Osteoblast (primary cell): ENCODE data around the gene CRHR2. TPM values are rescaled to one million over a fixed set of nuclear protein-coding genes. Genes with fewer than 3 reads are reported as not detected.

Source experiments
- DNase-seq: peaks from one replicate; pipeline ENCODE4 v3.0.0; 2011; ENCODE audit warnings: low spot score, mixed read lengths; ENCODE audit not compliant: insufficient read length; ENCODE audit errors: missing footprints
- H2AFZ ChIP-seq: 2 replicates; pipeline ENCODE4 v1.6.0; 2011; ENCODE audit warnings: mild to moderate bottlenecking, low read length
- H3K27ac ChIP-seq: 2 replicates; pipeline ENCODE4 v1.5.1; 2011; ENCODE audit warnings: mild to moderate bottlenecking, low read depth, low read length, moderate library complexity
- H3K27me3 ChIP-seq: 2 replicates; pipeline ENCODE4 v1.6.0; 2012; ENCODE audit warnings: mild to moderate bottlenecking, control low read depth, inconsistent platforms, low read length, moderate library complexity; ENCODE audit not compliant: insufficient read depth
- H3K36me3 ChIP-seq: 2 replicates; pipeline ENCODE4 v1.5.1; 2011; ENCODE audit warnings: mild to moderate bottlenecking, low read length, control low read depth, moderate library complexity; ENCODE audit not compliant: insufficient read depth
- H3K4me1 ChIP-seq: 2 replicates; pipeline ENCODE4 v1.5.1; 2011; ENCODE audit warnings: mild to moderate bottlenecking, low read length, control low read depth, moderate library complexity; ENCODE audit not compliant: insufficient read depth
- H3K4me2 ChIP-seq: 2 replicates; pipeline ENCODE4 v1.6.0; 2011; ENCODE audit warnings: mild to moderate bottlenecking, low read length; ENCODE audit not compliant: insufficient read depth
- H3K4me3 ChIP-seq: fragments of 200-600 bp; sonication (generic); 3 replicates; pipeline ENCODE4 v1.5.1; 2012; ENCODE audit warnings: mild to moderate bottlenecking, low read length, inconsistent platforms; ENCODE audit not compliant: insufficient read depth
- H3K79me2 ChIP-seq: 2 replicates; pipeline ENCODE4 v1.6.0; 2012; ENCODE audit warnings: mild to moderate bottlenecking, low read length, control low read depth, inconsistent platforms; ENCODE audit not compliant: insufficient read depth
- H3K9me3 ChIP-seq: 2 replicates; pipeline ENCODE4 v1.5.1; 2011; ENCODE audit warnings: low read depth, low read length, control low read depth
- H4K20me1 ChIP-seq: 2 replicates; pipeline ENCODE4 v1.6.0; 2012; ENCODE audit warnings: mild to moderate bottlenecking, low read length, control low read depth; ENCODE audit not compliant: insufficient read depth
- total RNA-seq: library from RNA; depleted of rRNA; stranded (reverse); fragments of >200 nt; gene quantifications from 2 replicates; pipeline ENCODE4 v1.2.3, GENCODE V29; 2012
- TF ChIP-seq, protein P1 (sequence below): IDR thresholded peaks from 2 replicates; pipeline ENCODE4 v1.5.1; 2011; ENCODE audit warnings: mild to moderate bottlenecking, low read depth, low read length, moderate library complexity; ENCODE audit errors: extremely low read depth

Gene CRHR2
- total RNA-seq, 1 donor = not detected

DNA sequence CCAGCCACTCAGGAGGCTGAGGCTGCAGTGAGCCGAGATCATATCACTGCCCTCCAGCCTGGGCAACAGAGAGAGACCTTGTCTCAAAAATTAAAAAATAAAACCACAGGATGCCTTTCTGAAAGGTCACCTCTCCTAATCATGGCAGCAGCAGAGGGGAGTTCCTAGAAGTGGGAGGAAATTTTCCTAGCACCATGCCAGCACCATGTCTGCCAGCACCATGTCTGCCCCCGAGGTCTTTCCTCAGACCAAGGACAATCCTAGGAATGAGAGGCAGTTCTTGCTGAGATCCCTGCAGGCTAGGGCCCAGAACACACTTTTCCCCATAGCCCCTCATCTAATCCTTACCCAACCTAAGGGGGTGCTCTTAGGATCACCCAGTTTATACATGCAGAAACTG, 47.4 kb upstream of the CRHR2 start:
- Histone ChIP-seq H4K20me1 (no peaks in the 10 kb centered on the region), H3K4me1 (no peaks in the 10 kb centered on the region), H3K4me3 (no peak overlapping the region), H2AFZ (no peak overlapping the region), H3K36me3 (no peaks in the 10 kb centered on the region), H3K27me3 (peaks cover 40% of the 10 kb centered on the region), H3K27ac (no peak overlapping the region), H3K4me2 (no peak overlapping the region), H3K79me2 (no peaks in the 10 kb centered on the region), H3K9me3 (no peaks in the 10 kb centered on the region)
- TF ChIP-seq, protein P1, sequence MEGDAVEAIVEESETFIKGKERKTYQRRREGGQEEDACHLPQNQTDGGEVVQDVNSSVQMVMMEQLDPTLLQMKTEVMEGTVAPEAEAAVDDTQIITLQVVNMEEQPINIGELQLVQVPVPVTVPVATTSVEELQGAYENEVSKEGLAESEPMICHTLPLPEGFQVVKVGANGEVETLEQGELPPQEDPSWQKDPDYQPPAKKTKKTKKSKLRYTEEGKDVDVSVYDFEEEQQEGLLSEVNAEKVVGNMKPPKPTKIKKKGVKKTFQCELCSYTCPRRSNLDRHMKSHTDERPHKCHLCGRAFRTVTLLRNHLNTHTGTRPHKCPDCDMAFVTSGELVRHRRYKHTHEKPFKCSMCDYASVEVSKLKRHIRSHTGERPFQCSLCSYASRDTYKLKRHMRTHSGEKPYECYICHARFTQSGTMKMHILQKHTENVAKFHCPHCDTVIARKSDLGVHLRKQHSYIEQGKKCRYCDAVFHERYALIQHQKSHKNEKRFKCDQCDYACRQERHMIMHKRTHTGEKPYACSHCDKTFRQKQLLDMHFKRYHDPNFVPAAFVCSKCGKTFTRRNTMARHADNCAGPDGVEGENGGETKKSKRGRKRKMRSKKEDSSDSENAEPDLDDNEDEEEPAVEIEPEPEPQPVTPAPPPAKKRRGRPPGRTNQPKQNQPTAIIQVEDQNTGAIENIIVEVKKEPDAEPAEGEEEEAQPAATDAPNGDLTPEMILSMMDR = no peak
- DNase-seq = peak; percentile 48

- no peaks in the 10 kb centered on the region for H3K36me3 ChIP-seq
These were observed 46.4 kb upstream of the CRHR2 start for GRCh38 chr7:30728591-30729100.

DNA sequence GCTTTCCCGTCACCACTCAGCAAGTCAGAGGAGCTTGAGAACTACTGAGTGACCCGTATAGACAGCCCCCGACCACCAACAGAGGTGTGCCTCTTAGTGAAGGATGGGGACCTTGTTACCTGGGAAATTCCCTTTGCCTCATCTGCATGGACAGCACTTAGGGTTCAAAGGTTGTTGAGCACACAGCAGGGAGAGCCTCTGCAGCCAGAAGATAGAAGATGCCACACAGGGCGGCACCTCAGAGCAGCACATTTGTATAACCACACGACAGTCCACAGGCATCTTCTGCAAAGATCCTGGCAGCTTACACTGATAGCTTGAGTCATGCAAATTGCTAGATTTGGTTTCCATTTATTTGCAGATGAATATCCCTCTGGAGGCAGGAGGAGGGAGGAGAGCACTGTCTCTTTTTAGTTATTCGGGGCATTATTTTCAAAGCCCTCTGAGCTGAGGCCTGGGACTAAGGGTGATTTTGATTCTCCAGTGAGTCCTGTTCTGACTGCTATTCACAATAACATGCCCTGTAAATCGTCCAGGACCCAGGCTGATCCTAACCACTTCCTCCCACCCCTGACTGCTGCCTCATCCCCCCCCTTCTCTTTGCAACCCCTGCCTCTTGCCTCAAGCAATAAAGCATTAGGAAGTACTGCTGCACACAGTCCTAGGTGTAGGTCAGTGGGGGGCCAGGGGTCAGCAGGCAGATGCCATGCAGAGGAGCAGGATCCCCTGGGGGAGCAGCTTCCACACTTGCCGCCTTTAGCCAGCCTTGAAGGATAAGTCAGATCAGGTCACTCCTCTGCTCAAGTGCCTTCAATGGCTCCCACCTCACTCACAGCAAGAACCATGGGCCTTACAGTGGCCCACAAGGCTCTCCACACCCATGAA, 45.0 kb upstream of the CRHR2 start:
- Histone ChIP-seq H3K4me3 (no peak overlapping the region), H3K27ac (no peak overlapping the region), H3K4me1 (no peaks in the 10 kb centered on the region), H3K36me3 (no peaks in the 10 kb centered on the region), H4K20me1 (no peaks in the 10 kb centered on the region), H3K9me3 (no peaks in the 10 kb centered on the region), H2AFZ (no peak overlapping the region), H3K4me2 (no peak overlapping the region), H3K79me2 (no peaks in the 10 kb centered on the region), H3K27me3 (peaks cover 56% of the 10 kb centered on the region)
- DNase-seq = peak; percentile 92
- TF ChIP-seq, protein P1 = no peak

More at GRCh38 chr7:30728591-30729100, 46.4 kb upstream of the CRHR2 start:
- no peaks in the 10 kb centered on the region for H3K79me2 ChIP-seq
- H3K27ac ChIP-seq = no peak overlapping the region
- peaks cover 45% of the 10 kb centered on the region for H3K27me3 ChIP-seq
- H3K9me3 ChIP-seq = no peaks in the 10 kb centered on the region
- DNase-seq = peak; percentile 82
- no peak overlapping the region for H2AFZ ChIP-seq
- no peak overlapping the region for H3K4me3 ChIP-seq
- H3K4me1 ChIP-seq = no peaks in the 10 kb centered on the region
- no peaks in the 10 kb centered on the region for H4K20me1 ChIP-seq
- TF ChIP-seq, protein P1 = no peak
- no peak overlapping the region for H3K4me2 ChIP-seq

- DNase-seq = no peak
- no peaks in the 10 kb centered on the region for H4K20me1 ChIP-seq
- H3K36me3 ChIP-seq = no peaks in the 10 kb centered on the region
- H3K4me1 ChIP-seq = no peaks in the 10 kb centered on the region
- no peaks in the 10 kb centered on the region for H3K79me2 ChIP-seq
- no peaks in the 10 kb centered on the region for H3K9me3 ChIP-seq
- no peak overlapping the region for H3K4me2 ChIP-seq
- H3K4me3 ChIP-seq = no peak overlapping the region
- no peak overlapping the region for H2AFZ ChIP-seq
- H3K27ac ChIP-seq = no peak overlapping the region
- peaks cover 53% of the 10 kb centered on the region for H3K27me3 ChIP-seq
- TF ChIP-seq, protein P1 = no peak
These were observed 44.2 kb upstream of the CRHR2 start for GRCh38 chr7:30726296-30727006.
